NT2/D1 (cell line): Measurements from ENCODE around the gene TTC23.

Experiments
- SUZ12 ChIP-seq: IDR thresholded peaks from 2 replicates; pipeline ENCODE4 v1.6.1; 2011; ENCODE audit not compliant: insufficient read length, insufficient read depth; ENCODE audit errors: extremely low read depth
- YY1 ChIP-seq: IDR thresholded peaks from 2 replicates; pipeline ENCODE4 v1.6.1; 2011; ENCODE audit not compliant: insufficient read length, insufficient read depth
- ZNF274 ChIP-seq: IDR thresholded peaks from 2 replicates; pipeline ENCODE4 v1.6.1; 2011; ENCODE audit warnings: mild to moderate bottlenecking, low read depth, low read length

- TF ChIP-seq SUZ12: no peak
- no peak for TF ChIP-seq ZNF274
- TF ChIP-seq YY1: no peak
Measured at GRCh38 chr15:99164119-99164518, 85.3 kb downstream of the TTC23 start.
